Mesendoderm (in vitro differentiated cells): ENCODE measurements around the gene ODC1.

Experiments used
- DNase-seq: peaks from one replicate; pipeline ENCODE4 v3.0.0; 2013
- H2AK5ac ChIP-seq: 2 replicates; pipeline ENCODE4 v1.6.1; 2013; ENCODE audit warnings: low read length, inconsistent platforms
- H2BK120ac ChIP-seq: 2 replicates; pipeline ENCODE4 v1.6.1; 2013; ENCODE audit warnings: low read depth, mild to moderate bottlenecking, low read length, moderate library complexity, mixed read lengths
- H2BK15ac ChIP-seq: replicated peaks from 2 replicates; pipeline ENCODE4 v1.6.1; 2013; ENCODE audit warnings: low read depth, mild to moderate bottlenecking, moderate library complexity
- H2BK5ac ChIP-seq: 2 replicates; pipeline ENCODE4 v1.6.1; 2013; ENCODE audit warnings: low read length, inconsistent platforms
- H3K18ac ChIP-seq: 2 replicates; pipeline ENCODE4 v1.6.1; 2013; ENCODE audit warnings: mild to moderate bottlenecking, low read length, mixed read lengths
- H3K23ac ChIP-seq: one replicate; pipeline ENCODE4 v1.6.1; 2013; ENCODE audit warnings: low read length
- H3K27ac ChIP-seq: 2 replicates; pipeline ENCODE4 v1.5.1; 2013; ENCODE audit warnings: low read depth, mild to moderate bottlenecking, inconsistent platforms, low read length, moderate library complexity
- H3K27me3 ChIP-seq: 2 replicates; pipeline ENCODE4 v1.6.1; 2013; ENCODE audit warnings: low read length, control low read depth, mild to moderate bottlenecking, inconsistent platforms; ENCODE audit not compliant: insufficient read depth, poor library complexity
- H3K36me3 ChIP-seq: 2 replicates; pipeline ENCODE4 v1.6.1; 2013; ENCODE audit warnings: low read length, inconsistent platforms; ENCODE audit not compliant: control insufficient read depth, insufficient read depth
- H3K4ac ChIP-seq: one replicate; pipeline ENCODE4 v1.6.1; 2013; ENCODE audit warnings: low read depth, mild to moderate bottlenecking, low read length, moderate library complexity
- H3K4me1 ChIP-seq: 2 replicates; pipeline ENCODE4 v1.6.1; 2013; ENCODE audit warnings: low read depth, low read length, inconsistent platforms; ENCODE audit not compliant: control insufficient read depth
- H3K4me2 ChIP-seq: 2 replicates; pipeline ENCODE4 v1.6.1; 2013; ENCODE audit warnings: low read length
- H3K4me3 ChIP-seq: 2 replicates; pipeline ENCODE4 v1.5.1; 2013; ENCODE audit warnings: mild to moderate bottlenecking, low read length
- H3K56ac ChIP-seq: one replicate; pipeline ENCODE4 v1.6.1; 2013; ENCODE audit warnings: low read length
- H3K79me1 ChIP-seq: 2 replicates; pipeline ENCODE4 v1.6.1; 2013; ENCODE audit warnings: low read length, inconsistent platforms
- H3K79me2 ChIP-seq: 2 replicates; pipeline ENCODE4 v1.6.1; 2013; ENCODE audit warnings: mild to moderate bottlenecking, low read length; ENCODE audit not compliant: control insufficient read depth, insufficient read depth
- H3K9ac ChIP-seq: 2 replicates; pipeline ENCODE4 v1.6.1; 2013; ENCODE audit warnings: low read length, inconsistent platforms
- H4K5ac ChIP-seq: one replicate; pipeline ENCODE4 v1.6.1; 2013; ENCODE audit warnings: low read length
- H4K8ac ChIP-seq: one replicate; pipeline ENCODE4 v1.6.1; 2013; ENCODE audit warnings: low read depth, mild to moderate bottlenecking, control low read depth, low read length, moderate library complexity
- WGBS: extraction: QIAGEN DNeasy Blood & Tissue Kit; methylation state at CpG from one replicate; pipeline ENCODE4 v1.1.7; 2013; ENCODE audit warnings: low lambda C conversion rate, missing lambda C conversion rate; ENCODE audit not compliant: insufficient coverage; ENCODE audit errors: extremely low coverage; 5-methylcytosine and 5-hydroxymethylcytosine counted together

The ODC1 gene

GRCh38 chr2:10425699-10426098 is 22.4 kb downstream of the ODC1 start:
- no peak overlapping the region for H3K27ac ChIP-seq
- H2BK5ac ChIP-seq, result no peak overlapping the region
- no peak overlapping the region for H2AK5ac ChIP-seq
- H4K5ac ChIP-seq, result no peak overlapping the region
- H3K4me1 ChIP-seq, result peaks cover 2% of the 10 kb centered on the region
- H3K23ac ChIP-seq, result no peak overlapping the region
- DNase-seq, result no peak
- no peak overlapping the region for H4K8ac ChIP-seq
- no peaks in the 10 kb centered on the region for H3K27me3 ChIP-seq
- no peak overlapping the region for H3K4me2 ChIP-seq
- H3K79me2 ChIP-seq, result no peaks in the 10 kb centered on the region
- H3K79me1 ChIP-seq, result no peaks in the 10 kb centered on the region
- H3K4me3 ChIP-seq, result no peak overlapping the region
- no peak overlapping the region for H3K9ac ChIP-seq
- H3K4ac ChIP-seq, result no peak overlapping the region
- H2BK15ac ChIP-seq, result no peak overlapping the region
- H3K36me3 ChIP-seq, result no peaks in the 10 kb centered on the region
- no CpG with 5 or more reads among the region's 10 CpGs for WGBS
- no peak overlapping the region for H3K18ac ChIP-seq
- no peak overlapping the region for H2BK120ac ChIP-seq
- H3K56ac ChIP-seq, result no peak overlapping the region

- H4K8ac ChIP-seq, result no peak overlapping the region
- no peak for DNase-seq
- no CpG with 5 or more reads among the region's 8 CpGs for WGBS
- no peak overlapping the region for H3K4me3 ChIP-seq
- H4K5ac ChIP-seq, result no peak overlapping the region
- no peak overlapping the region for H3K9ac ChIP-seq
- no peaks in the 10 kb centered on the region for H3K27me3 ChIP-seq
- H3K4ac ChIP-seq, result no peak overlapping the region
- no peaks in the 10 kb centered on the region for H3K36me3 ChIP-seq
- no peak overlapping the region for H2AK5ac ChIP-seq
- no peaks in the 10 kb centered on the region for H3K79me2 ChIP-seq
- no peak overlapping the region for H3K18ac ChIP-seq
- peaks cover 2% of the 10 kb centered on the region for H3K4me1 ChIP-seq
- no peak overlapping the region for H3K27ac ChIP-seq
- no peak overlapping the region for H2BK120ac ChIP-seq
- no peaks in the 10 kb centered on the region for H3K79me1 ChIP-seq
- H2BK5ac ChIP-seq, result no peak overlapping the region
- H3K23ac ChIP-seq, result no peak overlapping the region
- H2BK15ac ChIP-seq, result no peak overlapping the region
- H3K56ac ChIP-seq, result no peak overlapping the region
- no peak overlapping the region for H3K4me2 ChIP-seq
These were observed 23.1 kb downstream of the ODC1 start for GRCh38 chr2:10424916-10425505.

- H3K4ac ChIP-seq, result no peak overlapping the region
- no peak overlapping the region for H3K56ac ChIP-seq
- H3K36me3 ChIP-seq, result no peaks in the 10 kb centered on the region
- no peak overlapping the region for H2BK5ac ChIP-seq
- no peak overlapping the region for H4K5ac ChIP-seq
- H4K8ac ChIP-seq, result no peak overlapping the region
- no peak overlapping the region for H3K4me3 ChIP-seq
- H3K4me1 ChIP-seq, result peaks cover 2% of the 10 kb centered on the region
- no peak overlapping the region for H2BK15ac ChIP-seq
- no peak overlapping the region for H3K23ac ChIP-seq
- H2BK120ac ChIP-seq, result no peak overlapping the region
- H3K4me2 ChIP-seq, result no peak overlapping the region
- no CpG with 5 or more reads among the region's 11 CpGs for WGBS
- no peaks in the 10 kb centered on the region for H3K79me1 ChIP-seq
- peak; percentile 73 for DNase-seq
- H2AK5ac ChIP-seq, result no peak overlapping the region
- H3K27ac ChIP-seq, result no peak overlapping the region
- H3K79me2 ChIP-seq, result no peaks in the 10 kb centered on the region
- no peak overlapping the region for H3K9ac ChIP-seq
- H3K18ac ChIP-seq, result no peak overlapping the region
- H3K27me3 ChIP-seq, result no peaks in the 10 kb centered on the region
These were observed 24.1 kb downstream of the ODC1 start for GRCh38 chr2:10424051-10424450.

GRCh38 chr2:10423400-10423774 is 24.7 kb downstream of the ODC1 start:
- no peak overlapping the region for H2AK5ac ChIP-seq
- H4K8ac ChIP-seq, result no peak overlapping the region
- no peaks in the 10 kb centered on the region for H3K79me1 ChIP-seq
- no peak overlapping the region for H2BK15ac ChIP-seq
- no peak overlapping the region for H3K23ac ChIP-seq
- H2BK120ac ChIP-seq, result no peak overlapping the region
- H3K9ac ChIP-seq, result no peak overlapping the region
- DNase-seq, result no peak
- H3K4ac ChIP-seq, result no peak overlapping the region
- no CpG with 5 or more reads among the region's 6 CpGs for WGBS
- H3K4me3 ChIP-seq, result no peak overlapping the region
- H2BK5ac ChIP-seq, result no peak overlapping the region
- H3K4me2 ChIP-seq, result no peak overlapping the region
- H3K4me1 ChIP-seq, result peaks cover 2% of the 10 kb centered on the region
- H3K56ac ChIP-seq, result no peak overlapping the region
- no peaks in the 10 kb centered on the region for H3K36me3 ChIP-seq
- no peak overlapping the region for H4K5ac ChIP-seq
- no peaks in the 10 kb centered on the region for H3K27me3 ChIP-seq
- no peaks in the 10 kb centered on the region for H3K79me2 ChIP-seq
- no peak overlapping the region for H3K18ac ChIP-seq
- no peak overlapping the region for H3K27ac ChIP-seq

GRCh38 chr2:10422732-10423399 is 25.3 kb downstream of the ODC1 start:
- no peak overlapping the region for H3K9ac ChIP-seq
- no peak overlapping the region for H4K8ac ChIP-seq
- WGBS, result no CpG with 5 or more reads among the region's 24 CpGs
- no peak overlapping the region for H3K23ac ChIP-seq
- H2BK15ac ChIP-seq, result no peak overlapping the region
- no peak overlapping the region for H3K4ac ChIP-seq
- H3K4me1 ChIP-seq, result peaks cover 2% of the 10 kb centered on the region
- H3K36me3 ChIP-seq, result no peaks in the 10 kb centered on the region
- no peaks in the 10 kb centered on the region for H3K79me2 ChIP-seq
- H2BK120ac ChIP-seq, result no peak overlapping the region
- no peak overlapping the region for H4K5ac ChIP-seq
- DNase-seq, result no peak
- H3K27ac ChIP-seq, result no peak overlapping the region
- H2BK5ac ChIP-seq, result no peak overlapping the region
- H3K27me3 ChIP-seq, result no peaks in the 10 kb centered on the region
- peak overlapping the region; percentile 2 for H3K56ac ChIP-seq
- H3K79me1 ChIP-seq, result no peaks in the 10 kb centered on the region
- H3K4me2 ChIP-seq, result no peak overlapping the region
- H3K18ac ChIP-seq, result no peak overlapping the region
- no peak overlapping the region for H2AK5ac ChIP-seq
- no peak overlapping the region for H3K4me3 ChIP-seq

GRCh38 chr2:10422251-10422650 is 25.9 kb downstream of the ODC1 start:
- Histone ChIP-seq H3K79me2 (no peaks in the 10 kb centered on the region), H3K4me3 (no peak overlapping the region), H3K27ac (no peak overlapping the region), H2BK5ac (no peak overlapping the region), H4K5ac (no peak overlapping the region), H3K4me2 (no peak overlapping the region), H2BK120ac (no peak overlapping the region), H3K4me1 (peaks cover 2% of the 10 kb centered on the region), H3K56ac (peak overlapping the region; percentile 2), H2BK15ac (no peak overlapping the region), H3K4ac (no peak overlapping the region), H3K18ac (no peak overlapping the region), H2AK5ac (no peak overlapping the region), H3K27me3 (no peaks in the 10 kb centered on the region), H3K9ac (no peak overlapping the region), H3K79me1 (no peaks in the 10 kb centered on the region), H4K8ac (no peak overlapping the region), H3K36me3 (no peaks in the 10 kb centered on the region), H3K23ac (no peak overlapping the region)
- no peak for DNase-seq
- no CpG with 5 or more reads among the region's 6 CpGs for WGBS
